WTC11 (cell line): ENCODE data around the gene ATF7. TPM values are rescaled to one million over a fixed set of nuclear protein-coding genes. Genes with fewer than 3 reads are reported as not detected.

Source experiments
- ATAC-seq: fragments of 200-7000 bp; cut with Tn5 transposase; 2 replicates; pipeline ENCODE4 v1.10.0; 2021; ENCODE audit warnings: mild to moderate bottlenecking, moderate library complexity
- CTCF ChIA-PET: fragments of 300-600 bp; sonication (Branson Sonifier 250); formaldehyde crosslinking; loops from one replicate; lab custom pipeline; 2021; ENCODE audit warnings: antibody characterized with exemption; lab: Charles Lee
- POLR2A ChIA-PET: fragments of 350-600 bp; sonication (Branson Sonifier 250); formaldehyde crosslinking; loops from one replicate; lab custom pipeline; 2021; ENCODE audit warnings: antibody characterized with exemption; lab: Charles Lee
- DNase-seq: peaks from one replicate; pipeline ENCODE4 v3.0.0; 2021; ENCODE audit warnings: low spot score
- H3K27ac Mint-ChIP-seq: 2 replicates; pipeline ENCODE4 v1.8.0; 2021; ENCODE audit warnings: mixed read lengths
- H3K27me3 Mint-ChIP-seq: 2 replicates; pipeline ENCODE4 v1.8.0; 2021; ENCODE audit warnings: low read depth, mild to moderate bottlenecking, moderate library complexity, mixed read lengths
- H3K36me3 Mint-ChIP-seq: 2 replicates; pipeline ENCODE4 v1.8.0; 2021; ENCODE audit warnings: mixed read lengths
- H3K4me1 Mint-ChIP-seq: 2 replicates; pipeline ENCODE4 v1.8.0; 2022; ENCODE audit warnings: mixed read lengths
- H3K4me3 Mint-ChIP-seq: 2 replicates; pipeline ENCODE4 v1.8.0; 2021; ENCODE audit warnings: mild to moderate bottlenecking, moderate library complexity, mixed read lengths
- H3K9me3 Mint-ChIP-seq: 2 replicates; pipeline ENCODE4 v1.8.0; 2021; ENCODE audit warnings: mixed read lengths
- EMX1 ChIP-seq: fragments of 250-450 bp; sonication (Bioruptor Pico); IDR thresholded peaks from 2 replicates; pipeline ENCODE4 v1.8.0; 2021; ENCODE audit warnings: mild to moderate bottlenecking
- ERG ChIP-seq: fragments of 250-450 bp; sonication (Bioruptor Pico); IDR thresholded peaks from 2 replicates; pipeline ENCODE4 v1.8.0; 2021; ENCODE audit warnings: mild to moderate bottlenecking
- IRF2 ChIP-seq: sonication (generic); formaldehyde crosslinking; IDR thresholded peaks from 2 replicates; pipeline ENCODE4 v1.8.0; 2022; ENCODE audit warnings: low read depth, missing genetic modification reagents, borderline replicate concordance
- MXD4 ChIP-seq: fragments of 250-450 bp; sonication (Bioruptor Pico); IDR thresholded peaks from 2 replicates; pipeline ENCODE4 v1.8.0; 2021; ENCODE audit warnings: mild to moderate bottlenecking, moderate library complexity, borderline replicate concordance
- OVOL2 ChIP-seq: fragments of 250-450 bp; sonication (Bioruptor Pico); IDR thresholded peaks from 2 replicates; pipeline ENCODE4 v1.9.0; 2021; ENCODE audit warnings: mild to moderate bottlenecking, borderline replicate concordance
- PRRX2 ChIP-seq: fragments of 250-450 bp; sonication (Bioruptor Pico); IDR thresholded peaks from 2 replicates; pipeline ENCODE4 v1.8.0; 2021; ENCODE audit warnings: mild to moderate bottlenecking
- SMAD4 ChIP-seq: sonication (generic); formaldehyde crosslinking; IDR thresholded peaks from 2 replicates; pipeline ENCODE4 v1.8.0; 2022; ENCODE audit warnings: mild to moderate bottlenecking, missing genetic modification reagents
- TP53 ChIP-seq: sonication (generic); formaldehyde crosslinking; IDR thresholded peaks from 2 replicates; pipeline ENCODE4 v1.8.1; 2023; ENCODE audit warnings: mild to moderate bottlenecking, missing genetic modification reagents
- ZNF396 ChIP-seq: fragments of 250-450 bp; sonication (Bioruptor Pico); IDR thresholded peaks from 2 replicates; pipeline ENCODE4 v1.8.0; 2021; ENCODE audit warnings: mild to moderate bottlenecking, moderate library complexity, borderline replicate concordance
- ZNF671 ChIP-seq: fragments of 250-450 bp; sonication (Bioruptor Pico); IDR thresholded peaks from 2 replicates; pipeline ENCODE4 v1.8.0; 2021; ENCODE audit warnings: mild to moderate bottlenecking
- total RNA-seq: library from RNA; stranded (reverse); gene quantifications from 3 replicates; pipeline ENCODE4 v1.2.3, GENCODE V29; 2021
- TF ChIP-seq, protein P1 (sequence below): sonication (generic); formaldehyde crosslinking; IDR thresholded peaks from 2 replicates; pipeline ENCODE4 v1.8.0; 2023; ENCODE audit warnings: mild to moderate bottlenecking, missing genetic modification reagents
- TF ChIP-seq, protein P2 (sequence below): sonication (generic); formaldehyde crosslinking; IDR thresholded peaks from 2 replicates; pipeline ENCODE4 v1.8.0; 2022; ENCODE audit warnings: missing genetic modification reagents
- TF ChIP-seq, protein P3 (sequence below): sonication (generic); formaldehyde crosslinking; IDR thresholded peaks from 2 replicates; pipeline ENCODE4 v1.8.1; 2022; ENCODE audit warnings: mild to moderate bottlenecking, missing genetic modification reagents, moderate library complexity, borderline replicate concordance

ATF7 gene
- total RNA-seq, 1 experiment from 2014 or later = 16.3 TPM

GRCh38 chr12:53604581-53604980 lies 21.6 kb downstream of the ATF7 start (continued):
- TF ChIP-seq, protein P1, sequence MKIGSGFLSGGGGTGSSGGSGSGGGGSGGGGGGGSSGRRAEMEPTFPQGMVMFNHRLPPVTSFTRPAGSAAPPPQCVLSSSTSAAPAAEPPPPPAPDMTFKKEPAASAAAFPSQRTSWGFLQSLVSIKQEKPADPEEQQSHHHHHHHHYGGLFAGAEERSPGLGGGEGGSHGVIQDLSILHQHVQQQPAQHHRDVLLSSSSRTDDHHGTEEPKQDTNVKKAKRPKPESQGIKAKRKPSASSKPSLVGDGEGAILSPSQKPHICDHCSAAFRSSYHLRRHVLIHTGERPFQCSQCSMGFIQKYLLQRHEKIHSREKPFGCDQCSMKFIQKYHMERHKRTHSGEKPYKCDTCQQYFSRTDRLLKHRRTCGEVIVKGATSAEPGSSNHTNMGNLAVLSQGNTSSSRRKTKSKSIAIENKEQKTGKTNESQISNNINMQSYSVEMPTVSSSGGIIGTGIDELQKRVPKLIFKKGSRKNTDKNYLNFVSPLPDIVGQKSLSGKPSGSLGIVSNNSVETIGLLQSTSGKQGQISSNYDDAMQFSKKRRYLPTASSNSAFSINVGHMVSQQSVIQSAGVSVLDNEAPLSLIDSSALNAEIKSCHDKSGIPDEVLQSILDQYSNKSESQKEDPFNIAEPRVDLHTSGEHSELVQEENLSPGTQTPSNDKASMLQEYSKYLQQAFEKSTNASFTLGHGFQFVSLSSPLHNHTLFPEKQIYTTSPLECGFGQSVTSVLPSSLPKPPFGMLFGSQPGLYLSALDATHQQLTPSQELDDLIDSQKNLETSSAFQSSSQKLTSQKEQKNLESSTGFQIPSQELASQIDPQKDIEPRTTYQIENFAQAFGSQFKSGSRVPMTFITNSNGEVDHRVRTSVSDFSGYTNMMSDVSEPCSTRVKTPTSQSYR (CRISPR knock-in tag) = no peak
- TF ChIP-seq TP53 (CRISPR knock-in tag) = no peak
- TF ChIP-seq ERG (CRISPR knock-in tag) = no peak

DNA sequence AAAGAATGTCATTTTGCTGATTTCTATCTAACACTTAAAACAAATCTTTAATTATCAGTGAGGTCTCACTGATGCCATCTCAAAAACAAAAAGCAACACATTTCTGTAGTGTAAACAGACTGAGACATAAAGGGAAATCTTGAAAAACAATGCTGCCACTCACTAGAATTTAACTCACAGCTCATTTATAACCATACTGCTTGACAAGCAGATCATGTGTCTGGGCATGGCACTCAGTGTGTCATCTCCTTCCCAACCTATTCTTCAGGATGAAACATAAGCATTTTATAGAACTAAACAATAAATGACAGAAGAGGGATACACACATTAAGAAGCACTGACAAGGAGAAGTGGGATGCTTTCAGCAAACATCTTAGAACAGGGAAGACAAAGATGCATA lies 22.4 kb downstream of the ATF7 start:
- Mint-ChIP-seq H3K4me1 (peaks cover 33% of the 10 kb centered on the region), H3K9me3 (no peaks in the 10 kb centered on the region), H3K36me3 (no peaks in the 10 kb centered on the region), H3K27me3 (no peaks in the 10 kb centered on the region)
- ChIA-PET POLR2A (no interaction called here), CTCF (interaction anchor here (0.6 to 1.6 kb wide), 3 partner anchors 12 to 60 kb away, joined by 3 to 6 read pairs (median 4); no protein-coding TSS in a partner anchor)
- TF ChIP-seq PRRX2 (CRISPR knock-in tag) (no peak), ZNF671 (CRISPR knock-in tag) (no peak), ZNF396 (CRISPR knock-in tag) (no peak), MXD4 (CRISPR knock-in tag) (no peak), SMAD4 (CRISPR knock-in tag) (no peak), EMX1 (no peak), IRF2 (CRISPR knock-in tag) (no peak), ERG (CRISPR knock-in tag) (no peak), OVOL2 (CRISPR knock-in tag) (no peak)
- TF ChIP-seq, protein P2, sequence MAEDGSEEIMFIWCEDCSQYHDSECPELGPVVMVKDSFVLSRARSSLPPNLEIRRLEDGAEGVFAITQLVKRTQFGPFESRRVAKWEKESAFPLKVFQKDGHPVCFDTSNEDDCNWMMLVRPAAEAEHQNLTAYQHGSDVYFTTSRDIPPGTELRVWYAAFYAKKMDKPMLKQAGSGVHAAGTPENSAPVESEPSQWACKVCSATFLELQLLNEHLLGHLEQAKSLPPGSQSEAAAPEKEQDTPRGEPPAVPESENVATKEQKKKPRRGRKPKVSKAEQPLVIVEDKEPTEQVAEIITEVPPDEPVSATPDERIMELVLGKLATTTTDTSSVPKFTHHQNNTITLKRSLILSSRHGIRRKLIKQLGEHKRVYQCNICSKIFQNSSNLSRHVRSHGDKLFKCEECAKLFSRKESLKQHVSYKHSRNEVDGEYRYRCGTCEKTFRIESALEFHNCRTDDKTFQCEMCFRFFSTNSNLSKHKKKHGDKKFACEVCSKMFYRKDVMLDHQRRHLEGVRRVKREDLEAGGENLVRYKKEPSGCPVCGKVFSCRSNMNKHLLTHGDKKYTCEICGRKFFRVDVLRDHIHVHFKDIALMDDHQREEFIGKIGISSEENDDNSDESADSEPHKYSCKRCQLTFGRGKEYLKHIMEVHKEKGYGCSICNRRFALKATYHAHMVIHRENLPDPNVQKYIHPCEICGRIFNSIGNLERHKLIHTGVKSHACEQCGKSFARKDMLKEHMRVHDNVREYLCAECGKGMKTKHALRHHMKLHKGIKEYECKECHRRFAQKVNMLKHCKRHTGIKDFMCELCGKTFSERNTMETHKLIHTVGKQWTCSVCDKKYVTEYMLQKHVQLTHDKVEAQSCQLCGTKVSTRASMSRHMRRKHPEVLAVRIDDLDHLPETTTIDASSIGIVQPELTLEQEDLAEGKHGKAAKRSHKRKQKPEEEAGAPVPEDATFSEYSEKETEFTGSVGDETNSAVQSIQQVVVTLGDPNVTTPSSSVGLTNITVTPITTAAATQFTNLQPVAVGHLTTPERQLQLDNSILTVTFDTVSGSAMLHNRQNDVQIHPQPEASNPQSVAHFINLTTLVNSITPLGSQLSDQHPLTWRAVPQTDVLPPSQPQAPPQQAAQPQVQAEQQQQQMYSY (CRISPR knock-in tag) = no peak
- TF ChIP-seq, protein P3, sequence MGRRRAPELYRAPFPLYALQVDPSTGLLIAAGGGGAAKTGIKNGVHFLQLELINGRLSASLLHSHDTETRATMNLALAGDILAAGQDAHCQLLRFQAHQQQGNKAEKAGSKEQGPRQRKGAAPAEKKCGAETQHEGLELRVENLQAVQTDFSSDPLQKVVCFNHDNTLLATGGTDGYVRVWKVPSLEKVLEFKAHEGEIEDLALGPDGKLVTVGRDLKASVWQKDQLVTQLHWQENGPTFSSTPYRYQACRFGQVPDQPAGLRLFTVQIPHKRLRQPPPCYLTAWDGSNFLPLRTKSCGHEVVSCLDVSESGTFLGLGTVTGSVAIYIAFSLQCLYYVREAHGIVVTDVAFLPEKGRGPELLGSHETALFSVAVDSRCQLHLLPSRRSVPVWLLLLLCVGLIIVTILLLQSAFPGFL (CRISPR knock-in tag) = no peak
- TF ChIP-seq, all 79 proteins: peak for 0
- H3K4me3 Mint-ChIP-seq = no peak overlapping the region
- ATAC-seq (no peak), DNase-seq (no peak)
- H3K27ac Mint-ChIP-seq = peak overlapping the region; percentile 90

GRCh38 chr12:53603196-53603595 lies 23.0 kb downstream of the ATF7 start:
- ATAC-seq (no peak), DNase-seq (no peak)
- Mint-ChIP-seq H3K27ac (peak overlapping the region; percentile 28), H3K4me1 (peaks cover 33% of the 10 kb centered on the region), H3K9me3 (no peaks in the 10 kb centered on the region), H3K36me3 (no peaks in the 10 kb centered on the region), H3K27me3 (no peaks in the 10 kb centered on the region), H3K4me3 (no peak overlapping the region)
- ChIA-PET CTCF (interaction anchor here (0.7 to 1.6 kb wide), 4 partner anchors 12 to 60 kb away, joined by 3 to 9 read pairs (median 5); no protein-coding TSS in a partner anchor), POLR2A (no interaction called here)
- TF ChIP-seq, protein P3 (CRISPR knock-in tag) = no peak
- TF ChIP-seq TP53 (CRISPR knock-in tag) (no peak), IRF2 (CRISPR knock-in tag) (no peak)
